HuH-7.5 (cell line): ENCODE measurements around the gene TNFRSF17.
"Not testable (repeated sequence)": the region's sequence is repeated elsewhere in the genome, so short reads cannot be mapped to it uniquely, and the experiment has no call there.

Source experiments
- DNase-seq: peaks from one replicate; pipeline ENCODE4 v3.0.0; 2011; ENCODE audit warnings: low spot score

TNFRSF17 gene

DNA sequence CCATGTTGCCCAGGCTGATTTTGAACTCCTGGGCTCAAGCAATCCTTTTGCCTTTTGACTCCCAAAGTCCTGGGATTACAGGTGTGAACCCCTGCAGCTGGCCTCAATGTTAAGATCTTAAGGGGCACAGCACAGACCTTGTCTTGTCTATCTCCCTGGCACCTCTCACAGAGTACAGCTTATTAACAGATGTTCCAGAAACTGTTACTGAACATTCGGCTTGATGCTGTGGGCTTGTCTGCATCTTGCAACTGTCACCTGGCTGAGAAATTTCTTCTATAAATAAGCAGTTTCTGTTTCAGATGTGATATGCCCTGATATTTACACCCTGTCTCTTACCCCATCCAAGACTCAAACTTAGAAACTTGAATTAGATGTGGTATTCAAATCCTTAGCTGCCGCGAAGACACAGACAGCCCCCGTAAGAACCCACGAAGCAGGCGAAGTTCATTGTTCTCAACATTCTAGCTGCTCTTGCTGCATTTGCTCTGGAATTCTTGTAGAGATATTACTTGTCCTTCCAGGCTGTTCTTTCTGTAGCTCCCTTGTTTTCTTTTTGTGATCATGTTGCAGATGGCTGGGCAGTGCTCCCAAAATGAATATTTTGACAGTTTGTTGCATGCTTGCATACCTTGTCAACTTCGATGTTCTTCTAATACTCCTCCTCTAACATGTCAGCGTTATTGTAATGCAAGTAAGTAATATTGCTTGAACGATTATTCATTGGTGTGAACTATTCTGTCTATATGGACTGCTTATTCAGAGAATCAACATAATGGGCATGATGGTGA is at the start of gene TNFRSF17:
TSS of gene TNFRSF17 (plus strand) at position 450 of the 791 bp plus-strand sequence. CDS start at position 565, 115 bp downstream.
- DNase-seq, result no peak

DNA sequence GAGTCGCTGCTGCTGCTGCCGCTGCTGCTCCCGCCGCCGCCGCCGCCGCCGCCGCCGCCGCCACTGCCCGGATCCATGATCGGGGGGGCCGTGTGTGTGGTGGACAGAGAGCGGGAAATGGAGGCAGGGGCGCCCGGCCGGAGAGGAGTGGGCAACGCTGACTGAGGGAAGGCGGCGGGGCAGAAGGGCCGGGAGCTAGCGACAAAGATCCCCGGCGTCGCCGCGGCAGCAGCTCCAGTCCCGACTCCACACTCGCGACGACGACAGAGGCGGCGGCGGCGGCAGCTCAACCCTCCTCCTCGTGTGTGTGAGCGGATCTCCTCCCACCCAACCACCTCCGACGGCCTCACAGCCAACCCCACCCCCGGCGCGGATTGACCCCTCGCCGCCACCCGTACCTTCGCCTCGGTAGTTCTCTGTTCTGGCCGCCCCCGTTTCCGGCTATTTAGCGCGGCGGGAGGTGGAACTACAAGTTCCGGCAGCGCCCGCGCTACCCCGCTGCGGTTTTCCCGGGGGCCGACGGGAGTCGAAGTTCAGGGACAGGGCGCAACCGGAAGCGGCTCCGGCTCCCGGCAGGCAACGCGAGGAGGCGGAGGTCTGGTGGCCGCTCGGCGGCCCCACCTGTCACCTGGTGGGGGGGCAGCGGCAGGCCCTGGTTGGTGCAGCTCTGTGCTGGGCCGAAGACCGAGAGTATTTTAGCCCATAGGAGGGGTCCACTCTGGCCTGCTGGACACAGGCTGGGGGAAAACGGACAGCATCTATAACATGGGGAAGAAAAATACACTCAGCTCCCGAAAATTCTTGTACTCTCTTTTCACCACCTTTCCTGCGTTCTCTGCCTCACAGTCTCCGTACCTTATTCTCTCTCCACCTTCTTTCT is 49.1 kb upstream of the TNFRSF17 start, which contains the start of gene GSPT1:
TSS of gene GSPT1 (minus strand) at position 313 of the 880 bp plus-strand sequence. CDS start at position 77, 236 bp downstream.
- DNase-seq, result peak; percentile 91

DNA sequence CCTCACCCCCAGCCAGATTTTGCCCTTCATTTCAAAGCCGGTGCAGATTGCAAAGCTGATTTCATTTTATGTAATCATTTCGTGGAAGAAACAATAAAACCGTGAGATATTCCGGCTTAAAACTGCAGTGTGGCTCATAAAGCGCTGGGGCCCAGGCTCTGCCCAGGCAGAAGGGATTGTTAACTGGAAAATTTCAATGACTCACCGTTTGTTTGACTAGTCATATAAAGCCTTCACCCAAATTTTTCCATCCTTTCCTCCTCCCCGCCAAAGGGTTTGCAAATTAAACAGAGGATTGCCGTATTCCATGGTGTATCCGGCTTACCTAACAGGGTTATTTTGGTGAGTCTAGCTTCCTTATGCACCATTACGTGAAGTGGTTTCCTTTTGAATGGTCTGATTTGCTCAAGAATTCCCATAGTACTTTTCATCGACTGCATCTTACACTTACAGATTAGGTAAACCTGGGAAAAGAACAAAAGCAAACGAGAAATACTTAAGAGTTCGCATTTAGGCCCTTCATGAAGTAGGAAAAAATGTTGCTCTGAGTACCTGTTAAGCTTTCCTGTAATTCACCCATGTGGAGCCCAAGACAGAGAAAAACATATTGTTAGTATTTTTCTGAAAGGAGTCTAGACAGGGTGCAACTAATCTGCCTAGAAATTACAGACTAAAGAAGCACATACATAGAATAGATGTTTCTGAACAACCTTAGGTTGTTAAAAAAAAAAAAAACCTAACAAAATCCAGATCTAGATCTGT is 48.3 kb upstream of the TNFRSF17 start:
- DNase-seq, result peak; percentile 70

DNA sequence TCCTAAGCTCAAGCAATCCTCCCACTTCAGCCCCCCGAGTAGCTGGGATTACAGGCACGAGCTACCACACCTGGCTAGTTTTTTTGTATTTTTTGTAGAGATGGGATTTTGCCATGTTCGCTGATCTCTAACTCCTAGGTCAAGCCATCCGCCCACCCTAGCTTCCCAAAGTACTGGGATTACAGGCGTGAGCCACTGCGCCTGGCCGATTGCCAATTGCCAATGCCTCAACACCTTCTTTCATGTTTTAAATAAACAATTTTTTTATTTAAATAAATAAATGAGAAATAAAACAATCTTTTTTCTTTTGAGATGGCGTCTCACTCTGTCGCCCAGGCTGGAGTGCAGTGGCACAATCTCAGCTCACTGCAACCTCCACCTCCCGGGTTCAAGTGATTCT is 41.0 kb upstream of the TNFRSF17 start:
- not testable (repeated sequence) for DNase-seq

DNA sequence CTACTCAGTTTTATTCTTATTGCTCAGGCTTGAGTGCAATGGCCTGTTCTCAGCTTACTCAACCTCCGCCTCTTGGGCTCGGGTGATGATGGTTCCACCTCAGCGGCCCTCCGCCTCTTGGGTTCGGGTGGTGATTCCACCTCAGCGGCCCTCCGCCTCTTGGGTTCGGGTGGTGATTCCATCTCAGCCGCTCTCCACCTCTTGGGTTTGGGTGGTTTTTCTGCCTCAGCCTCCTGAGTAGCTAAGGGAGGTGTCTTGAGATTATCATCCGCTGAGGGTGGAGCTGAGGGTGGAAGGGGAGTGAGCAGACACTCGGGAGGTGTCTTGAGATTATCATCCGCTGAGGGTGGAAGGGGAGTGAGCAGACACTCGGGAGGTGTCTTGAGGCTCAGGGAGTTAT is 37.7 kb upstream of the TNFRSF17 start:
- not testable (repeated sequence) for DNase-seq

DNA sequence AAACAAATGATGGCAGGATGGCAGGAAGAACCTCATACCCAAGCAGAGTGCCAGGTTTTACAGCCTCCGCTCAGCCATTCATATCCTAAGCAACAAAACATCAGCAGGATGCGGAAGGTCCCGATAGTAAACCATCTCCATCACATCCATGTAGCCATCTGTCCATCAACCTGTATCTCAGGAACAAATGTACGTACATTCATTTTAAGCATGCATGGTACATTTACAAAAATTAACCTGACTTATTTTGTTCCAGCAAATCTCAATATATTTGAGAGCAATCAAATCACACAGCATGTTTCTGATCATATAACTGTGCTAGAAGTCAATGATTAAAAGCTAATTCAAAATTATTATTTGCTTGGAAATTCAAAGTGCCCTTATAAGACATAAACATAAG is 23.1 kb upstream of the TNFRSF17 start, which contains the start of gene NPIPB2:
TSS of gene NPIPB2 (minus strand) at position 101 of the 400 bp plus-strand sequence. CDS start at position 101, 0 bp downstream.
- DNase-seq, result not testable (repeated sequence)

DNA sequence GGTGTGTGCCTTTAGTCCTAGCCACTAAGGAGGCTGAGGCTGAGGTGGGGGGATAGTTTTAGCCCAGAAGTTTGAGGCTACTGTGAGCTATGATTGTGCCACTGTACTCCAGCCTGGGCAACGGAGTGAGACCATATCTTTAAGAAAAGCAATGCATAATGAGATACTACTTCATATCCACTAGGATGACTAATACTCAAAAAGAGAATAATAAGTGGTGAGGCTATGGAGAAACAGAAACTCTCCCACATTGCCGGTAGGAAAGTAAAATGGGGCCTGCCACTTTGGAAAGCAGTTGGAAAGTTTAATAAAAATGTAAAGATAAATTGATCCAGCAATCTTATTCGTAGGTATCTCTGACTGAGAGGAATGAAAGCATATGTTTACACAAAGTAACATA is 18.6 kb upstream of the TNFRSF17 start:
- no peak for DNase-seq

DNA sequence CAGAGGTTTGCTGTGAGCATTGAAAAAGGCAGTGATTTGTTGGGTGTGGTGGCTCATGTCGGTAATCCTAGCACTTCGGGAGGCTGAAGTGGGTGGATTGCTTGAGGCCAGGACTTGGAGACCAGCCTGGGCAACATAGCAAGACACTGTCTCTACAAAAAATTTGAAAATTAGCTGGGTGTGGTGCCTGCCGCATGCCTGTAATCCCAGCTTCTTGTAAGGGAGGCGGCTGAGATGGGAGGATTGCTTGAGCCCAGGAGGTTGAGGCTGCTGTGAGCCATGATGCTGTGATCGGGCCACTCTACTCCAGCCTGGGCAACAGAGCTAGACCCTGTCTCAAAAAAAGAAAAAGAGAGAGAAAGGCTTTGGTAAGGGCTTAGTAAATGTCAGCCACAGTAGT is 16.2 kb upstream of the TNFRSF17 start:
- no peak for DNase-seq

DNA sequence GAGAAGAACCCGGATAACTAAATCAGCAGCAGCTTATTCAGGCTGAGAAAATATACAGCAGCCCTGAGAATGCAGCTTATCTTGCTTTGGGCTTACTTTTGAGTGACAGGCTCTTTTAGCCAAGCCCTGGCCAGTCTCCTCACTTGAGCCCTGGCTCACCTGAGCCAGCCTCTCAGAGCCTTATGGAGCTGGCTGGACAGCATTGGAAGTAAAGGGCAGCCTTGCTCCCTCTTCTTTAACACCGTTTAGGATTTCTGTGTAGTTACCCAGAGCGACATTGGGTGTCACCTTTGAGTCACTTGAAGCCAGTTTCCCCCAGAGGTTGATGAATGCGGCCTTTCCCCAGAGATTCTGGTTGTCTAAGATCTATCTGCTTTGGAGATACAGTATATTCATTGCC is 15.5 kb upstream of the TNFRSF17 start:
- peak; percentile 43 for DNase-seq

DNA sequence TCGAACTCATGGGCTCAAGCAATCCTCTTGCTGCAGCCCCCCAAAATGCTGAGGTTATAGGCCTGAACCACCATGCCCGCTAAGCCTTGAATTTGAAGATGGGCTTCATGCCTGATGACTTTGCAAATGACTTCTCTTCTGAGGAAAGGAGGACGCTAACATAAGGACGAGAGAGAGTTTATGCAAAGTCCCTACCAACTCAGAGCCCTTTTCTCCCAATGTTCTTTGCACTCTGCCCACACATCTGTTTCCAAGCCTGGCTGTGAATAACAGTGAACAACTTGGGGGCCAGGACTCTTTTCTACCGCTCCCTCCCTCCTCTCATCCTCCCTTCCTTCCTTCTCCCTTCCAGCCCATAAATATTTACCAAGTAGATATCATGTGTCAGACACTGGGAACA is 14.6 kb upstream of the TNFRSF17 start:
- no peak for DNase-seq

DNA sequence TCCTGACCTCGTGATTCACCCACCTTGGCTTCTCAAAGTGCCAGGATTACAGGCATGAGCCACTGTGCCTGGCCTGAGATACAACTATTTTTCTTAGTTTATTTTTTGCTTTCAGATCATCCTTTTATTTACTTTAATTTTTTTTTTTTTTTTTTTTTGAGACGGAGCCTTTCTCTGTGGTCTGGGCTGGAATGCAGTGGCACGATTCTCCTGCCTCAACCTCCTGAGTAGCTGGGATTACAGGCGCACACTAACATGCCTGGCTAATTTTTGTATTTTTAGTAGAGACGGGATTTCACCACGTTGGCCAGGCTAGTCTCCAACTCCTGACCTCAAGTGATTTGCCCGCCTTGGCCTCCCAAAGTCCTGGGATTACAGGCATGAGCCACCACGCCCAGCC is 11.4 kb upstream of the TNFRSF17 start:
- not testable (repeated sequence) for DNase-seq

DNA sequence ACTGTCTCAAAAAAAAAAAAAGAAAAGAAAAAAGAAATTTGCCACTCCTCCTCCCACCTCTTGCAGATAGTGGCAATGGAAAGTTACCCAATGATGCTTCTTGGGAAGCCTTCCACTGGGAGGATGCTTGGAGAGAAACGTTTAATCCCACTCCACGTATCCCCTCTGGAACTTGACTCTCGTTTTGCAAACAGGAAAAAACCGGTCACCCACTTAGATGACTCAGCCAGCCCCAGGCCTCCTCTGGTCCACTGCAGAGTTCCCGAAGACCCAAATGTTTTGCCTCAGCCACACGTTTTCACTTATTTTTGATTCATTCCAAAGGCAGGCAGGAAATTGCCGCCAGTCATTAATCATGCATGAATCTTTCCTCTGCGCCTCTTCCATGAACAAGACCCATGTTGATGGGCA is 9.3 kb upstream of the TNFRSF17 start:
- no peak for DNase-seq

DNA sequence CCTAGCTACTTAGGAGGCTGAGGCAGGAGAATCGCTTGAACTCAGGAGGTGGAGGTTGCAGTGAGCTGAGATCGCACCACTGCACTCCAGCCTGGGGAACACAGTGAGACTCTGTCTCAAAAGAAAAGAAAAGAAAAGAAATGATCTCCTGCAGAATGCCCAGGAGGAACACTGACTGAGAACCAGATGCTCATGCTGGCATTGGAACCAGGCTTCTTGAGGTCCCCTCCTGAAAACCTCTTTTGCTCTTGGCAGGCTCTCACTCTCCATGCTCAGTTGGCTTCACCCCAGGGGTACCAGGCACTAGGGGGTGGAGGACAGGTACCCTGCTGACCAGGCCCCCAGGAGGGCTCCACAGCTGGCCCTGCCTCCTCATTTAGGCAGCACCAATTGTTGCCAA is 8.5 kb upstream of the TNFRSF17 start:
- DNase-seq, result no peak

DNA sequence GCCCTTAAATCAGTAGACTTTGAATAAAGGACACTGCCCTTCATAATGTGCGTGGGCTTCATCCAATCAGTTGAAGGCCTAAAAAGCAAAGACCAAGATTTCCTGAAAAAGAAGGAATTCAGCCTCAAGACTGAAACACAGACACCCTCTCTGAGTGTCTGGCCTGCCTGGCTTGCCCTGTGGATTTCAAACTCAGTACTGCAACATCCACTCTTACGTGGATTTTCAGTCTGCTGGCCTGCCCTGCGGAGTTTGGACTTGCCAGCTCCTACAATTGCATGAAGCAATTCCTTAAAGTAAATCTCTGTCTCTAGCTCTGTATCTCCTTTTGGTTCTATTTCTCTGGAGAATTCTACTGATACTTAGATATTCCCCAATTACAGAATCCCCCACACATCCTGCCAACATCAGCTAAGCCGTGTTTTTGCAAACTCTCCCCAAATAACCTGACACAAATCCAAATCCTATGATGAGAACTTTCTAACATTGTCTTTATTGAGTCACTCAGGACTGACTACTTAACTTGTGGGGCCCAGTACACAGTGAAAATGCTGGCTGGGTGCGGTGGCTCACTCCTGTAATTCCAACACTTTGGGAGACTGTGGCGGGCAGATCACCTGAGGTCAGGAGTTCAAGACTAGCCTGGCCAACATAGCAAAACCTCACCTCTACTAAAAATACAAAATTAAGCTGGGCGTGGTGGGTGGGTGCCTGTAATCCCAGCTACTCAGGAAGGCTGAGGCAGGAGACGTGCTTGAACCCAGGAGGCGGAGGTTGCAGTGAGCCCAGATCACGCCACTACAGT is 7.2 kb upstream of the TNFRSF17 start:
- no peak for DNase-seq

DNA sequence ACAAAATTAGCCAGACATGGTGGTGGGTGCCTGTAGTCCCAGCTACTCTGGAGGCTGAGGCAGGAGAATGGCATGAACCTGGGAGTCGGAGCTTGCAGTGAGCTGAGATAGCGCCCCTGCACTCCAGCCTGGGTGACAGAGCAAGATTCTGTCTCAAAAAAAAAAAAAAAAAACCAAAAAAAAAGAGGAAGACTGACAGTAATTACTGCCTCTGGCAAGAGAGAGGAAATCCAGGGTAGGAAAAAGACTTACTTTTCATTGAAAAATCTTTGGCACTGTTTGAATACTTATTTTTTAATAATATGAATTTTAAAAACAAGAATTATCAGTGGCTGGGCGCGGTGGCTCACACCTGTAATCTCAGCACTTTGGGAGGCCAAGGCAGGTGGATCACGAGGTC is 2.6 kb upstream of the TNFRSF17 start:
- DNase-seq, result not testable (repeated sequence)

DNA sequence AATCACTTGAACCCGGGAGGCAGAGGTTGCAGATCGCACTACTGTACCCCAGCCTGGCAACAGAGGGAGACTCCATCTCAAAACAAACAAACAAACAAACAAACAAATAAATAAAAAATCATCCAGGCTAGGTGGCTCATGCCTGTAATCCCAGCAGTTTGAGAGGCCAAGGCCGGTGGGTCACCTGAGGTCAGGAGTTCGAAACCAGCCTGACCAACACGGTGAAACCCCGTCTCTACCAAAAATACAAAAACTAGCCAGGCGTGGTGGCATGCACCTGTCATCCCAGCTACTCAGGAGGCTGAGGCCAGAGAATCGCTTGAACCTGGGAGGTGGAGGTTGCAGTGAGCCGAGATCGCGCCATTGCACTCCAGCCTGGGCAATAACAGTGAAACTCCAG is 2.0 kb upstream of the TNFRSF17 start:
- not testable (repeated sequence) for DNase-seq

DNA sequence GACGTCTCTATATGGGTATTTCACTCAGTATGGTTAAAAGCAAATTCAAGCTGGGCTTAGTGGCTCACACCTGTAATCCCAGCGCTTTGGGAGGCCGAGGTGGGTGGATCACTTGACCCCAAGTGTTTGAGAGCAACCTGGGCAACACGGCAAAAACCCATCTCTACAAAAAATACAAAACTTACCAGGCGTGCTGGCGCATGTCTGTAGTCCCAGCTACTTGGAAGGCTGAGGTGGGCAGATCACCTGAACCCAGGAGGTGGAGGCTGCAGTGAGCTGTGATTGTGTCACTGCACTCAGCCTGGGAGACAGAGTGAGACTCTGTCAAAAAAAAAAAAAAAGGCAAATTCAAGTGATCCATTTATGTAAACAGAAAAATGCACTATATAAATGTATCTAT is 1.3 kb upstream of the TNFRSF17 start:
- DNase-seq, result no peak

DNA sequence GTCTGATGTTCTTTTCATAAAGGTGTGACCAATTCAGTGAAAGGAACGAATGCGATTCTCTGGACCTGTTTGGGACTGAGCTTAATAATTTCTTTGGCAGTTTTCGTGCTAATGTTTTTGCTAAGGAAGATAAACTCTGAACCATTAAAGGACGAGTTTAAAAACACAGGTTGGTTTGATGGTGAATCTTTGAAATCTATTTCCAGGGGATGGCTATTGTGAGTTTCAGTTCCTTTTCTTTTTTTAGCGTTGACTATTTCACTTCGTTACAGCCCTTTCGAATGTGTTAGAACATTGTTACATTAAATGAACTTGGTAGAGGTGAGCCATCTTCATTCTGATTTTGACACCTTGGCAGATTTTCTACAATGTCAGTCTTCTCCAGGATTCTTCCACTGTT is 1.2 kb downstream of the TNFRSF17 start:
- DNase-seq, result no peak

DNA sequence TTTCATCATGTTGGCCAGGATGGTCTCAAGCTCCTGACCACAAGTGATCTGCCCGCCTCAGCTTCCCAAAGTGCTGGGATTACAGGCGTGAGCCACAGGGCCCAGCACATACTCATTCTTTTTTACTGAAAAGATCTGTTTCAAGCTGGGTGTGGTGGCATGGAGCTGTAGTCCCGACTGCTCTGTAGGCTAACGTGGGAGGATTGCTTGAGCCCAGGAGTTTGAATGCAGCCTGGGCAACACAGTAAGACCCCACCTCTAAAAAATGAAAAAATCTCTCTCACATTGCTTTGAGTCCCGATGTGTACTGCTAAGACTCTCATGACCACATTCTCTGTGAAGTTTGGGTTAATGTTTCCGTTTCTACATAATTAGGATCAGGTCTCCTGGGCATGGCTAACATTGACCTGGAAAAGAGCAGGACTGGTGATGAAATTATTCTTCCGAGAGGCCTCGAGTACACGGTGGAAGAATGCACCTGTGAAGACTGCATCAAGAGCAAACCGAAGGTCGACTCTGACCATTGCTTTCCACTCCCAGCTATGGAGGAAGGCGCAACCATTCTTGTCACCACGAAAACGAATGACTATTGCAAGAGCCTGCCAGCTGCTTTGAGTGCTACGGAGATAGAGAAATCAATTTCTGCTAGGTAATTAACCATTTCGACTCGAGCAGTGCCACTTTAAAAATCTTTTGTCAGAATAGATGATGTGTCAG is 2.3 kb downstream of the TNFRSF17 start:
- no peak for DNase-seq

DNA sequence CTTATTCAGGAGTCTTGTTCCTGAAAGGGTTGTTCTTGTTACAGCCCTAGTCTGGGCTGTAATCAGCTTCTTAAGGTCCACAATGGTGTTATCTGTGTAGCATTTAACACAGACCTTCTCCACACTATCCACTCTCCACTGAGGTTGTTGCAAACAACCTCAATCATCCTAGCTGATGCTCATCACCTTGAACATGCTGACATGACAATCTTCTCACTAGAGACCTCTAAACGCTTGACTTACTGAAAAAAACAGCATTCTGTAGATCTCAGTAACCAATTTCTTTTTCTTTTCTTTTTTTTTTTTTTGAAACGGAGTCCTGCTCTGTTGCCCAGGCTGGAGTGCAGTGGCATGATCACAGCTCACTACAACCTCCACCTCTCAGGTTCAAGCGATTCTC is 3.6 kb downstream of the TNFRSF17 start:
- DNase-seq, result no peak

DNA sequence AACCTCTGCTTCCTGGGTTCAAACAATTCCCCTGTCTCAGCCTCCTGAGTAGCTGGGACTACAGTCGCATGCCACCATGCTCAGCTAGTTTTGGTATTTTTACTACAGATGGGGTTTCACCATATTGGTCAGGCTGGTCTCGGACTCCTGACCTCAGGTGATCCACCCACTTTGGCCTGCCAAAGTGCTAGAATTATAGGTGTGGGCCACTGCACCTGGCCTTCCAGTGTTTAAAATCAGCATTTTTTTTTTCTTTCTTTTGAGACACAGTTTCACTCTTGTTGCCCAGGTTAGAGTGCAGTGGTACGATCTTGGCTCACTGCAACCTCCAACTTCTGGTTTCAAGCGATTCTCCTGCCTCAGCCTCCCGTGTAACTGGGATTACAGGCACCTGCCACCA is 5.3 kb downstream of the TNFRSF17 start:
- DNase-seq, result not testable (repeated sequence)
